ENCODE results near the gene HIVEP1.

Gene HIVEP1

DNA sequence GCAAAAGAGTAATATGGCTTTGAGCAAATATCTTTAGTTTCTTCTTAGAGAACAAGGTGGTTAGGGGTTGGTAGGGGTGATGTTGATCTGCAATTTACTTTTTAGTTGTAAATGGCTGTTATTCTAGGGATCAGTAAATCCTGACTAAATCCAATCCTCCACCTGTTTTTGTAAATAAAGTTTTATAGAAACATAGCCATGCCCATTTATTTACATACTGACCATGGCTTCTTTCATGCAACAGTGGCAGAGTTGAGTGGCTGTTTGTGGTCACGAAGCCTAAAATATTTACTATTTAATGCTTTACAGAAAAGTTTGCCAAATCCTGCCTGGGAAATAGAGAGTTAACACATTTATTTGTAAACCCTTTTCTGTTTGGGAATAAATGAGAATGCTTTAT lies 14.7 kb downstream of the HIVEP1 start:
- TF ChIP-seq CTCF (IDR thresholded peaks at IDR 0.05; ENCODE audit: low read depth, low read length), result no peak
- H3K4me3 ChIP-seq (ENCODE audit: low read depth, low read length), result no peak overlapping the region

- no peak for TF ChIP-seq CTCF (IDR thresholded peaks at IDR 0.05; ENCODE audit: low read depth, low read length)
- no peak overlapping the region for H3K4me3 ChIP-seq (ENCODE audit: low read depth, low read length)
Observed at GRCh38 chr6:12028213-12028612, 16.1 kb downstream of the HIVEP1 start.

DNA sequence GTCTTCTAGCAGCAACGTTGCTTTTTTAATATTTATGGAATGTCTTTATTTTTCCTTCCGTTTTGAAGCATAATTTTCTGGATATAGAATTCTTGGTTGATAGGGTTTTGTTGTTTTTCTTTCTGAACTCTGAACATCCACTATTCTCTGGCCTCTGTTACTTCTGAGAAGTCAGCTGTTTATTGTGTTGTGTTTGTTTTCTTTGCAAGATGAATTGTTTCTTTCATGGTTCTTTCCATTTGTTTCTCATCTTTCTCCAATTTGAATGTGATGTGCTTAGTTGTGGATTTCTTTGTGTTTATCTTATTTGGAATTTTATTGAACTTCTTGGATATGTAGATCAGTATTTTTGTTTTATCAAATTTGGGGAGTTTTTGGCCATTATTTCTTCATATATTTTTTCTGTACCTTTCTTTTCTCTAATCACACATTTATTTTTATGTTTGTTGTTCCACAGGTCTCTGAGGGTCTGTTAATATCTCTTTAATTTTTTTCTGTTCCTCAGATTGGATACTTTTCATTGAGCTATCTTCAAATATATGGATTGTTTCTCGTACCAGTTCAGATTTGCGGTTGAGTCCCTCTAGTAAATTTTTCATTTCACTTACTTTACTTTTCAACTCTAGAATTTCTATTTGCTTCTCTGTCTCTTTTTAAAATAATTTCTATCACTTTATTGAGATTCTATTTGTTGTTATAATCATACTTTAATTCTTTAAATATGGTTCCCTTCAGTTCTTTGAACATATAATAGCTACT lies 18.0 kb downstream of the HIVEP1 start:
- no peak for TF ChIP-seq CTCF (IDR thresholded peaks at IDR 0.05; ENCODE audit: low read depth, low read length)
- no peak overlapping the region for H3K4me3 ChIP-seq (ENCODE audit: low read depth, low read length)

DNA sequence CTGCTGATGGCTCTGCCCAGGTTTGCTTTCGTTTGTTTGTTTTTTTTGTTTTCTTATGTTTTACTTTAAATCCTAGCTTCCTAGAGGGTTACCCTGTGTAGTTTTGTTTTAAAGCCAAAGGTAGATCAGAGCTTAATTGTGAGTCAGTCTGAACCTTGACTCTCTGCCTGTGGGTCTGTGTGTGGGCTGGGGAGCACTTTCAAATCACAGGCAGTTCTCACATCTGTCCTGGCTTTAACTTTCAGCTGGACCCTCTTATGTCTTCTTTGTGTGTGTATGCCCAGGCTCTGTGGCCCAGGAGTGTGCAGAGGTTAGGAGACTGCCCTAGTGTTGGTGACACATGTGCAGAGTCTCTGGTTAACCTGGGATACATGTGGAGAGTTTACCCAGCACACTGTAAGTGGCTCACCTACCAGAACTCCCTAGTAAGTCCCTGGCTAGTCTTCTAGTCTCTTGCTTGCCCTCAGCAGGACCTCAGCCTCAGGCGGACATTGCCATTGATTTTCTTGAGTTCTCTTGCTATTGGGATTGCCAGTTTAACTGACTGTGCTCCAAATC lies 19.0 kb downstream of the HIVEP1 start:
- no peak for TF ChIP-seq CTCF (IDR thresholded peaks at IDR 0.05; ENCODE audit: low read depth, low read length)

DNA sequence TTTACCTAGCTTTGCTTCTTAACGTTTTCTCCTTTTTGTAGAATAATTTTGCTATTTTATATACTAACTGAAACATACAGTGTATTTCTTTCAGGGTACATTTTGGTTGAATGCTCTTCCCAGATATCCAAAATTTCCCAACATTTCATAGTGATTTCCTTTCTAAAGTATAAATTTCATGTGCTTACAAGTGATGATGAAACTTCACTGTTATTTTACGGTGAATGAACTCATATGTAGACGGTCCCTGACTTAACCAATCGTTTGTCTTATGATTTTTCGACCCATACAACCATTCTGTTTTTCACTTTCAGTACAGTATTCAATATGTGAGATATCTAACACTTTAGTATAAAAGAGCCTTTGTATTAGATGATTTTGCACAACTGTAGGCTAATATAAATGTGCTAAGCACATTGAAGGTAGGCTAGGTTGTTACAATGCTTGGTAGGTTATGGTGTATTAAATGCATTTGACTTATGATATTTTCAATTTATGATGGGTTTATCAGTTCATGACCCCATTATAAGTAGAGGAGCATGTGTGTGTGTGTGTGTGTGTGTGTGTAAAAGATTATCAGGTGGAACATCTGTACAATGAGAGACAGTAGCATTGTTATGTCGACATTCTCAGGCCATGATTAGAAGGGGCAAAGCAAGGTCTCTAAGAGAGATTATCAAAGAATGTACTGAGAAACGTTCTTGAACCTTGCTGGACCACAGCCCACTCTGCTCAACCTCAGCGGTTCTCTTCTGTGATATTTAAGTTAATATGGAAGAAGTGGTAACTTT lies 20.9 kb downstream of the HIVEP1 start:
- no peak overlapping the region for H3K4me3 ChIP-seq (ENCODE audit: low read depth, low read length)

More for the DNA sequence above, 19.0 kb downstream of the HIVEP1 start:
- H3K4me3 ChIP-seq (ENCODE audit: low read depth, low read length), result no peak overlapping the region

GRCh38 chr6:12033770-12034169 lies 21.7 kb downstream of the HIVEP1 start:
- no peak overlapping the region for H3K4me3 ChIP-seq (ENCODE audit: low read depth, low read length)
- no peak for TF ChIP-seq CTCF (IDR thresholded peaks at IDR 0.05; ENCODE audit: low read depth, low read length)

More for the DNA sequence above, 20.9 kb downstream of the HIVEP1 start:
- TF ChIP-seq CTCF (IDR thresholded peaks at IDR 0.05; ENCODE audit: low read depth, low read length), result no peak

GRCh38 chr6:12034349-12034748 lies 22.2 kb downstream of the HIVEP1 start:
- H3K4me3 ChIP-seq (ENCODE audit: low read depth, low read length), result no peak overlapping the region
- TF ChIP-seq CTCF (IDR thresholded peaks at IDR 0.05; ENCODE audit: low read depth, low read length), result no peak

Data from WI38 (cell line).